Left lung (tissue), 10 donors: ENCODE results near the gene NPHP4. TPM values are rescaled to one million over a fixed set of nuclear protein-coding genes. Genes with fewer than 3 reads are reported as not detected.
"Not testable (repeated sequence)": the region's sequence is repeated elsewhere in the genome, so short reads cannot be mapped to it uniquely, and the experiment has no call there.

ENCODE experiments used
- ATAC-seq: fragments of 200-7000 bp; cut with Tn5 transposase; one replicate; pipeline ENCODE4 v1.9.1; 2020; ENCODE audit warnings: moderate library complexity
- DNase-seq, 4 donors: peaks; one replicate each; pipeline ENCODE4 v3.0.0-alpha.2; 2013 to 2020
- H3K27ac ChIP-seq, 2 donors: fragments of 200-600 bp; sonication (generic) in 1 of 2; one replicate each; pipeline versions ENCODE4 v1.5.0 to v1.8.0; 2020 to 2021
- H3K27me3 ChIP-seq, 2 donors: fragments of 200-600 bp; sonication (generic) in 1 of 2; one replicate each; pipeline versions ENCODE4 v1.5.0 to v1.8.0; 2020 to 2021
- H3K36me3 ChIP-seq, 2 donors: fragments of 200-600 bp; sonication (generic) in 1 of 2; one replicate each; pipeline versions ENCODE4 v1.5.0 to v1.8.0; 2020 to 2021
- H3K4me1 ChIP-seq, 2 donors: fragments of 200-600 bp; one replicate each; pipeline ENCODE4 v1.8.0; 2021
- H3K4me3 ChIP-seq, 2 donors: fragments of 200-600 bp; sonication (generic) in 1 of 2; one replicate each; pipeline versions ENCODE4 v1.5.0 to v1.8.0; 2020 to 2021; ENCODE audit warnings: mild to moderate bottlenecking in 1 of 2
- H3K9me3 ChIP-seq, 2 donors: fragments of 200-600 bp; sonication (generic) in 1 of 2; one replicate each; pipeline versions ENCODE4 v1.5.0 to v1.8.0; 2020 to 2021
- intact Hi-C, 2 donors: fragments of 100-400 bp; cut with DNase I; formaldehyde crosslinking; loops; one replicate each; pipeline versions ENCODE4 v1.11.2 to v1.14.2; 2022
- polyA plus RNA-seq, 6 donors: library from polyadenylated mRNA; unstranded; fragments of 120-200 nt; gene quantifications; one replicate each; pipeline ENCODE4 v1.2.1, GENCODE V29; 2013; ENCODE audit not compliant: insufficient read length in 6 of 6
- total RNA-seq, 2 donors: library from RNA; stranded (reverse); fragmentation: NEBNext Ultra II Directional; extraction: Animal tissue kit (Norgen Biotek cat#: 25700); gene quantifications; one replicate each; pipeline ENCODE4 v1.2.1, GENCODE V29; 2021
- TF ChIP-seq, protein P1 (sequence below), 2 donors: fragments of 200-600 bp; sonication (generic) in 1 of 2; IDR thresholded peaks; one replicate each; pipeline versions ENCODE4 v1.5.0 to v1.8.0; 2021; ENCODE audit warnings: antibody characterized with exemption in 2 of 2
- donor health status: DM: no; HTN: yes; CAD: no.
- donor health status: DM: no; HTN: no; CAD: no.

NPHP4 gene
- total and polyA plus RNA-seq, 8 donors, result 9.4 to 16.4 (median 10.2) TPM

DNA sequence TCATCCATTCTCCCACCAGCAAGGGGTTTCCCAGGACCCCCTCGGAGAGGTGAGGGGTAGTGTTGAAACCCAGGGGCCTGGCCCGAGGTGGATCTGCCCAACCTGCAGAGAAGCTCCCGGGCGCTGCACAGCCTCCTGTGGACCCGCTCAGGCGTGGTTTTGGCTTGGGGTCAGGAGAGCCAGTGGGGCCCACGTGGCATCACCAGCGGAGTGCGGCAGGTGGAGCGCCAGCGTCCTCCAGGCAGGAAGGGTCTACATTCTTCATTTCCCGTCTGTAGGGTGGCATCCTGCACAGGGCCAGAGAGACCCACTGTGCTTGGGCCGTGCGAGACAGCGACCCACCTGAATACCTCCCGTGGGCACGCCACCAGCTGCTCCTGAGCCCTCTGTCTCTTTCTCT lies 135.2 kb downstream of the NPHP4 start:
- no peak for ATAC-seq

DNA sequence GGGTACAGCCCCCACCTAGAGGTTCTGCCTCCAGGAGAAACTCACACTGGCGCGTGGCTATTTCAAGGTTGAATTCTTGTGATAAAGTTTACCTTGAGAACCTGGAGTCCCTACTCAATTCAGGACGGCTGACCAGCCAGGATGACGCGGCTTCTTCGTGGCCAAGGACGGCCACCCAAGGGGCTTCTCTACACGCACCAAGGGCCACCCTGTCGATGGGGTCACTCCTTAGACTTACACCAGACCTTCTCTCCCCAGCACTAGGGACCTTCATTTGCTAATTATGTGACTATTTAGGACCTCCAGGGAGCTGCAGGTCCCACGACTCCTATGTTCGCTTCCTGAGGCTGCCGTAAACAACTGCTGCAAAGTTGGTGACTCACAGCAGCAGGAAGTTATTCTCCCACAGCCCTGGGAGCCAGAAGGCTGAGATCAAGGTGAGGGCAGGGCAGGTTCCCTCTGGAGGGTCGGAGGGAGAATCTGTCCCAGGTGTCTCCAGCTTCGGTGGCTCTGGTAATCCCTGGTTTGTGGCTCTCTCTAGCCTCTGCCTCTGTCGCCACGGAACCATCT lies 135.9 kb downstream of the NPHP4 start:
- H3K4me3 ChIP-seq, result no peak overlapping the region
- TF ChIP-seq, protein P1, sequence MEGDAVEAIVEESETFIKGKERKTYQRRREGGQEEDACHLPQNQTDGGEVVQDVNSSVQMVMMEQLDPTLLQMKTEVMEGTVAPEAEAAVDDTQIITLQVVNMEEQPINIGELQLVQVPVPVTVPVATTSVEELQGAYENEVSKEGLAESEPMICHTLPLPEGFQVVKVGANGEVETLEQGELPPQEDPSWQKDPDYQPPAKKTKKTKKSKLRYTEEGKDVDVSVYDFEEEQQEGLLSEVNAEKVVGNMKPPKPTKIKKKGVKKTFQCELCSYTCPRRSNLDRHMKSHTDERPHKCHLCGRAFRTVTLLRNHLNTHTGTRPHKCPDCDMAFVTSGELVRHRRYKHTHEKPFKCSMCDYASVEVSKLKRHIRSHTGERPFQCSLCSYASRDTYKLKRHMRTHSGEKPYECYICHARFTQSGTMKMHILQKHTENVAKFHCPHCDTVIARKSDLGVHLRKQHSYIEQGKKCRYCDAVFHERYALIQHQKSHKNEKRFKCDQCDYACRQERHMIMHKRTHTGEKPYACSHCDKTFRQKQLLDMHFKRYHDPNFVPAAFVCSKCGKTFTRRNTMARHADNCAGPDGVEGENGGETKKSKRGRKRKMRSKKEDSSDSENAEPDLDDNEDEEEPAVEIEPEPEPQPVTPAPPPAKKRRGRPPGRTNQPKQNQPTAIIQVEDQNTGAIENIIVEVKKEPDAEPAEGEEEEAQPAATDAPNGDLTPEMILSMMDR (IDR thresholded peaks at IDR 0.05), result no peak
- H3K27me3 ChIP-seq, result peaks cover 0 to 5% of the 10 kb centered on the region in 2 donors
- ATAC-seq, result no peak
- H3K9me3 ChIP-seq, result no peaks in the 10 kb centered on the region
- no peak overlapping the region for H3K27ac ChIP-seq
- peaks cover 0 to 15% of the 10 kb centered on the region in 2 donors for H3K36me3 ChIP-seq
- H3K4me1 ChIP-seq, result no peaks in the 10 kb centered on the region
- no peak for DNase-seq
- intact Hi-C loops, result no loop called here

More for the DNA sequence above, 135.2 kb downstream of the NPHP4 start:
- Histone ChIP-seq H3K27me3 (peaks cover 0 to 5% of the 10 kb centered on the region in 2 donors), H3K4me3 (no peak overlapping the region), H3K27ac (no peak overlapping the region), H3K36me3 (peaks cover 0 to 20% of the 10 kb centered on the region in 2 donors), H3K4me1 (no peaks in the 10 kb centered on the region), H3K9me3 (no peaks in the 10 kb centered on the region)
- intact Hi-C loops, result no loop called here
- DNase-seq, result no peak
- TF ChIP-seq, protein P1 (IDR thresholded peaks at IDR 0.05), result no peak

DNA sequence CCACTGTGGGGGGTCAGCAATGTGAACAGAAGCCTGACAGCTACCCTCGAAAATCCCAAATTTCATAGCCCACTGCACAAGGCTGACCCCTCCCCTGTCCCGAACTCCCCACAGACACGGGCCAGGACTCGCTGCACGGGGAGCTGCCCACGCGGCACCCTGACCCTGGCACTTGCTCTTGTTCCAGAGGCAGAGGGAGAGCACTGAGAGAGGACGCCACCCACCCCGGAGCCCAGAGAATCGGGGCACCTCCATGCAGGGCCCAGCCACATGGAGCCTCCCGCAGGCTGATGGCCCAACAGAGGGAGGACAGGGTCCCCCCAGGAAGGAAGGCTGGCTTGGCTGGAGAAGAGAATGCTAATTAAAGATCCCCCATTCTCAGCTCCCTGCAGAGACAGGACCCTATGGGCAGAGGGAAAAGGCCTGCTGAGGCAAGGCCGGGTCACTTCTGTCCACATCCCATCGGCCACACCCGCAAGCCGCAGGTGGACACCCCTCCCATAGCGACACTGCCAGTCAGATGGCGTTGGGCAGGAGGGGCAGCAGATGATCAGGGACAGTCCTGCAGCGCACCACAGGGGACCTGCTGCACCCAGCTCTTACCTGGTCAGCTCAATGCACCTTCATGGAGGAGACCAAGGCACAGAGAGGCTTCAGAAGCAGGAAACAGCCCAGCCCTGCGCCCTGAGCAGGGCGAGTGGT lies 136.9 kb downstream of the NPHP4 start:
- TF ChIP-seq, protein P1 (IDR thresholded peaks at IDR 0.05), result no peak
- Histone ChIP-seq H3K36me3 (peaks cover 0 to 10% of the 10 kb centered on the region in 2 donors), H3K4me3 (no peak overlapping the region), H3K4me1 (no peaks in the 10 kb centered on the region), H3K27ac (no peak overlapping the region), H3K27me3 (peaks cover 0 to 5% of the 10 kb centered on the region in 2 donors), H3K9me3 (no peaks in the 10 kb centered on the region)
- intact Hi-C loops, result no loop called here
- DNase-seq (peak in 1 of 4 donors; percentile 75), ATAC-seq (no peak)

DNA sequence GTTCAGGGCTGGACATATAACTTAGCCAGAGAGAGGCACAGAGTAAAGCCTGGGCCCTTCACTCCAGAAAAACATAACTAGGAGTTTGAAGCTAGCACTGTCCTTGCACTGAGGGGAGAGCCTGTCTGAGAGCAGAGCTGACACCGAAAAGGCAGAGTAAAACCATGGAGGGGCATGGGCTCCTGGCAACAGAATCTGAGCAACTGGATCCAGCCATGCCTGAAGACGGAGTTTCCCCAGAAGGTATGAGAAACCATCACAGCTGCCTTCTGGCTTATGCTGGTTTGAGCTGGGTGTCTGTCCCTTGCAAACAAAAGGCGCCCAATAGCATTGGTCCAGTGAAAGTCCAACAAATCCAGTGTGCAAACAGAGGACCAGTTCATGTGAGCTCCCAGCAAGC lies 137.5 kb downstream of the NPHP4 start:
- Histone ChIP-seq H3K4me3 (no peak overlapping the region), H3K36me3 (peaks cover 0 to 8% of the 10 kb centered on the region in 2 donors), H3K9me3 (no peaks in the 10 kb centered on the region), H3K27me3 (peaks cover 0 to 5% of the 10 kb centered on the region in 2 donors), H3K27ac (no peak overlapping the region), H3K4me1 (no peaks in the 10 kb centered on the region)
- ATAC-seq, result no peak
- DNase-seq, result no peak
- TF ChIP-seq, protein P1 (IDR thresholded peaks at IDR 0.05), result no peak
- intact Hi-C loops, result no loop called here

DNA sequence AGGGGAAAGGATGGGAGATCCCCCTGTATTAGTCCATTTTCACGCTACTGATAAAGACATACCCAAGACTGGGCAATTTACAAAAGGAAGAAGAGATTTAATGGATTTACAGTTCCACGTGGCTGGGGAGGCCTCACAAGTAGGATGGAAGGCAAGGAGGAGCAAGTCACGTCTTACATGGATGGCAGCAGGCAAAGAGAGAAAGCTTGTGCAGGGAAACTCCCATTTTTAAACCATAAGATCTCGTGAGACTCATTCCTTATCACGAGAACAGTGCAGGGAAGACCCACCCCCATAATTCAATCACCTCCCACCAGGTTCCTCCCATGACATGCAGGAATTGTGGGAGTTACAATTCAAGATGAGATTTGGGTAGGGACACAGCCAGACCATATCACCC lies 138.4 kb downstream of the NPHP4 start:
- H3K27me3 ChIP-seq, result peaks cover 0 to 12% of the 10 kb centered on the region in 2 donors
- DNase-seq, H3K4me3 ChIP-seq, H3K4me1 ChIP-seq, H3K27ac ChIP-seq, intact Hi-C loops, ATAC-seq, H3K9me3 ChIP-seq, H3K36me3 ChIP-seq: not testable (repeated sequence)
